8988T (cell line): ENCODE measurements around the gene GNAQ.

ENCODE experiments used
- DNase-seq: peaks from one replicate; pipeline ENCODE4 v3.0.0; 2011

Gene GNAQ

GRCh38 chr9:77966718-77967117, 64.9 kb downstream of the GNAQ start:
- no peak for DNase-seq

- no peak for DNase-seq
These were observed 66.0 kb downstream of the GNAQ start for GRCh38 chr9:77965445-77966123.

- no peak for DNase-seq
These were observed 67.4 kb downstream of the GNAQ start for GRCh38 chr9:77964258-77964657.

GRCh38 chr9:77961541-77961940, 70.1 kb downstream of the GNAQ start:
- DNase-seq = no peak

GRCh38 chr9:77960356-77961153, 71.1 kb downstream of the GNAQ start:
- DNase-seq = no peak

- no peak for DNase-seq
These were observed 71.8 kb downstream of the GNAQ start for GRCh38 chr9:77959803-77960202.

GRCh38 chr9:77957652-77958051, 74.0 kb downstream of the GNAQ start:
- DNase-seq = no peak

- DNase-seq = no peak
These were observed 75.1 kb downstream of the GNAQ start for GRCh38 chr9:77956555-77956954.

GRCh38 chr9:77954666-77955015, 77.0 kb downstream of the GNAQ start:
- DNase-seq = no peak

GRCh38 chr9:77954013-77954665, 77.5 kb downstream of the GNAQ start:
- DNase-seq = no peak

GRCh38 chr9:77953590-77953989, 78.0 kb downstream of the GNAQ start:
- DNase-seq = no peak

GRCh38 chr9:77952635-77953328, 78.8 kb downstream of the GNAQ start:
- no peak for DNase-seq

GRCh38 chr9:77951369-77951768, 80.2 kb downstream of the GNAQ start:
- no peak for DNase-seq

GRCh38 chr9:77949751-77950436, 81.7 kb downstream of the GNAQ start:
- DNase-seq = no peak

- DNase-seq = no peak
These were observed 84.0 kb downstream of the GNAQ start for GRCh38 chr9:77947651-77948050.

- DNase-seq = no peak
These were observed 84.5 kb downstream of the GNAQ start for GRCh38 chr9:77946969-77947620.

- DNase-seq = no peak
These were observed 85.3 kb downstream of the GNAQ start for GRCh38 chr9:77946296-77946695.

- DNase-seq = no peak
These were observed 85.8 kb downstream of the GNAQ start for GRCh38 chr9:77945798-77946197.

GRCh38 chr9:77944556-77945243, 86.9 kb downstream of the GNAQ start:
- no peak for DNase-seq

GRCh38 chr9:77943057-77943456, 88.6 kb downstream of the GNAQ start:
- DNase-seq = no peak

GRCh38 chr9:77939149-77939668, 92.4 kb downstream of the GNAQ start:
- DNase-seq = no peak
